Forelimb muscle (tissue), 1 donor: ENCODE results near the gene AKR1A1. TPM values are rescaled to one million over a fixed set of nuclear protein-coding genes. Genes with fewer than 3 reads are reported as not detected.
"Not testable (repeated sequence)": the region's sequence is repeated elsewhere in the genome, so short reads cannot be mapped to it uniquely, and the experiment has no call there.

ENCODE experiments used
- DNase-seq: peaks from one replicate; pipeline ENCODE4 v3.0.0-alpha.2; 2013; ENCODE audit warnings: low read depth
- polyA plus RNA-seq: library from polyadenylated mRNA; unstranded; fragments of 120-200 nt; gene quantifications from one replicate; pipeline ENCODE4 v1.2.1, GENCODE V29; 2013; ENCODE audit not compliant: insufficient read length

The AKR1A1 gene
- polyA plus RNA-seq, 1 donor: 73.4 TPM

DNA sequence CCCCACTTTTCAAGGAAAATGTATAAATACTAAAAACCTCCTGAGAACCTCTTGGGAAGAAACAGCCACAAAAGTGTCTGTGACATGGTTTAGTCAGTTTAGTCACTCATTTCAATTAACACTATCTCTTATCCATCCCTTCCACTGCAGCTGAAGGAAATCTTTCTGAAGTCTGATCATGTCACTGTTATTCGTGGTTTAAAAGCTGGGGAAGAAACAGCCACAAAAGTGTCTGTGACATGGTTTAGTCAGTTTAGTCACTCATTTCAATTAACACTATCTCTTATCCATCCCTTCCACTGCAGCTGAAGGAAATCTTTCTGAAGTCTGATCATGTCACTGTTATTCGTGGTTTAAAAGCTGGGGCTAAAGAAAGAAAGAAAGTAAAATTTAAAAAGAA lies 27.1 kb upstream of the AKR1A1 start:
- DNase-seq: not testable (repeated sequence)

DNA sequence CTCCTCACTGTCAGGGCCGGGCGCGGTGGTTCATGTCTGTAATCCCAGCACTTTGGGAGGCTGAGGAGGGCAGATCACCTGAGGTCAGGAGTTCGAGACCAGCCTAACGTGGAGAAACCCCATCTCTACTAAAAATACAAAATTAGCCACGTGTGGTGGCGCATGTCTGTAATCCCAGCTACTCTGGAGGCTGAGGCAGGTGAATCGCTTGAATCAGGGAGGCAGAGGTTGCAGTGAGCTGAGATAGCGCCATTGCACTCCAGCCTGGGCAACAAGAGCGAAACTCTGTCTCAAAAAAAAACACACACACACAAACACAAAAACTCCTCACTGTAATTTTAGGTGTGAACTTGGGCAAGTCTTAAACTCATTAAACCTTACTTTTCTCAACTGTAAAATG lies 26.7 kb upstream of the AKR1A1 start:
- DNase-seq: not testable (repeated sequence)

DNA sequence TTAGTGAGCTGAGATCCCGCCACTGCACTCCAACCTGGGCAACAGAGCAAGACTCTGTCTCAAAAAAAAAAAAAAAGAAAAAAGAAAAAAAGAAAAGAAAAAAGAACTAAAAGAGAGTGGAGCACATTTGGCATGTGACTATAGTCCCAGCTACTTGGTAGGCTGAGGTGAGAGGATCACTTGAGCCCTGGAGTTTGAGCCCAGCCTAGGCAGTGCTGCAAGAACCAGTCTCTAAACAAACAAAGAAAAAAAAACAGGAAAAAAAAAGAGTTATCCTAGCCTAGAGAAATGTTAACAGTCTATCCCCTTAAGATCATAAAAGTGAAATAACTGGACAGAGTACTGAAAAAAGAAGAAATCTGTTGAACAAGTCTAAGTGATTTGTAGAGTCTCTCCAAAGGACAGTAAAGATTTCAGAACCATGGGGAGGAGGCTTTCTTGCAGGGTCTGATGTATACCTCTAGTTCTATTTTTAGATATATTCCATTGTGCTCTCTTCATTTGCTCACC lies 24.4 kb upstream of the AKR1A1 start:
- DNase-seq: no peak

DNA sequence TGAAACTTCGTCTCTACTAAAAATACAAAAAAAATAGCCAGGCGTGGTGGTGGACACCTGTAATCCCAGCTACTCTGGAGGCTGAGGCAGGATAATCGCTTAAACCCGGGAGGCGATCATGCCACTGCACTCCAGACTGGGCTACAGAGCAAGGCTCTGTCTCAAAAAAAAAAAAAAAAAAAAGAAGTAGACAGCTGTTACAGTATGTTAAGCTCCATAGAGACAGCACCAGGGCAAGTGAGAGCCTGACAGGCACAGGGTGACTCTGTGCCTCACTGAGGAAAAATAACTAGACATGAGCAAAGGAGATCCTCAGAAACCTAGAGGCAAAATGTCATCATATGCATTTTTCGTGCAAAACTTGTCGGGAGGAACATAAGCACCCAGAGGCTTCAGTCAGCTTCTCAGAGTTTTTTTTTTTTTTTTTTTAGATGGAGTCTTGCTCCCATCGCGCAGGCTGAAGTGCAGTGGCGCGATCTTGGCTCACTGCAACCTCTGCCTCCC lies 19.9 kb upstream of the AKR1A1 start:
- DNase-seq: no peak

DNA sequence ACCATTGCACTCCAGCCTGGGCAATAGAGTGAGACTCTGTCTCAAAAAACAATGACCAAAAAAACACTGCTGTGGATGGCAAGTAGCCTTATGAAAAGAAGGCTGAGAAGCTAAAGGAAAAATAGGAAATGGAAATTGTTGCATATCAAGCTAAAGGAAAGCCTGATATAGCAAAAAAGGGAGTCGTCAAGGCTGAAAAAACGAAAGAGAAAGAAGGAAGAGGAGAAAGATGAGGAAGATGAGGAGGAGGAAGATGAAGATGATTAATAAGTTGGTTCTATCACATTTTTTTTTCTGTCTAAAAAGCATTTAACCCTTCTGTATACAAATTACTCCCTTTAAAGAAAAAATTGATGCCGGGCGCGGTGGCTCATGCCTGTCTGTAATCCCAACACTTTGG lies 18.8 kb upstream of the AKR1A1 start:
- no peak for DNase-seq

DNA sequence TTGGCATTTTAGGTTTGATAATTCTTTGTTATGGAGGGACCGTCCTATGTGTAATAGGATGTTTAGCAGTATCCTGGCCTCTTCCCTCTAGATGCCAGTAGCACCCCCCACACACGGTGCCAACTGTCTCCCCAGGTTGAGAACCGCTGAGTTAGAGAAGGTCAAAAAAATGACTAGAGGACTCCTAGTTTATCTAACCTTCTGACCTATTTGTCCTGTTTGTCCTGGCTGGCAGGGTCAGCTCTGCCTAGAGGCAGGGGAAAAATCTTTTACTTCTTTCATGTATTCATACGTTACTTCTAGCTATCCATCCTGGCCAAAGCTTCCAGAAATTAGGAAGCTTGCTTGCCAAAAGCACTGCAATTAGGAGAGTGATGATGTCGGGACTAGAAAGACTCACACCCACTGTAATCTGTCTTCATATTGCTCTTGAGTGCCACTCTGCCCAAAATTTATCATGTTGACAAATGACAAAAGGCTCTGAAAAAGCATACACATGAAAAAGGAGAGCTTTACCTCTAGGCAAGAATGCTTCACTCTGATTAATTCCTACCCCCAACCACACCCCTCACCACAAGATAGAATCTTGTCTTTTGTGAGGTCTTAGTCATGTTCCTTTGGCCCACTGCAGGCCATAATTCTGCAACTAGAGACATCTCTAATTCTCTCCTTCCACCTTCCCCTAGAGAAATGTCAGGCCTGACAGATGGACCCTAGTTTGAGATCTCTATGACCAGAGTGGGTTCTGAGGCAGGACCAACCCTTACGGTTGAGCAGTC lies 14.4 kb upstream of the AKR1A1 start:
- no peak for DNase-seq

DNA sequence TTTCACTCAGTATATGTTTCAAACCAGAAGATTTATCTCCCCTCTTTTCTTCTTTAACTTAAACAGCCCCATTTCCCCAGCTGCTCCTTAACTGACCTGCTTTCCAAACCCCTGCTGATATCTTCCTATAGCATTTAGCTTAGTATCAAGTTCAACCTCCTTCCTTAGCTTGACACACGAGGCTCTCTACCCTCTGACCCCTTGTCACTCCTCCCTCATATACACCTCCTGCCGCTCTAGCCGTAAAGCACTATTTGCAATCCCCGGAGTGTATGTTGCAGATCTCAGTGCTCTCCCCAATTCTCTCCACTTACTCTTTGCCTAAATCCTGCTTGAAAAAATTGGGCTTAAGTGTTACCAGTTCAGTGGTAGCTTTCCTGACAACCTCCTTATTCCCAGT lies 13.7 kb upstream of the AKR1A1 start:
- no peak for DNase-seq

DNA sequence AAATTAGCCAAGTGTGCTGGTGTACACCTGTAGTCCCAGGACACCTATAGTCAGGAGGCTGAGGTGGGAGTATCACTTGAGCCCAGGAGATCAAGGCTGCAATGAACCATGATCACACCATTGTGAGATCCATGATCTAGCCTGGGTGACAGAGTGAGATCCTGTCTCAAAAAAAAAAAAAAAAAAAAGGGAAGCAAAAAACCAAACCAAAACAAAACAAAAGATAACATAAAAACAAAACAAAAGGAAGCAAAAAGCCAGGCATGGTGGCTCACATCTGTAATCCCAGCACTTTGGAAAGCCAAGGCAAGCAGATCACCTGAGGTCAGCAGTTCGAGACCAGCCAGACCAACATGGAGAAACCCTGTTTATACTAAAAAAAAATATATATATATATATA lies 9.4 kb upstream of the AKR1A1 start:
- no peak for DNase-seq

DNA sequence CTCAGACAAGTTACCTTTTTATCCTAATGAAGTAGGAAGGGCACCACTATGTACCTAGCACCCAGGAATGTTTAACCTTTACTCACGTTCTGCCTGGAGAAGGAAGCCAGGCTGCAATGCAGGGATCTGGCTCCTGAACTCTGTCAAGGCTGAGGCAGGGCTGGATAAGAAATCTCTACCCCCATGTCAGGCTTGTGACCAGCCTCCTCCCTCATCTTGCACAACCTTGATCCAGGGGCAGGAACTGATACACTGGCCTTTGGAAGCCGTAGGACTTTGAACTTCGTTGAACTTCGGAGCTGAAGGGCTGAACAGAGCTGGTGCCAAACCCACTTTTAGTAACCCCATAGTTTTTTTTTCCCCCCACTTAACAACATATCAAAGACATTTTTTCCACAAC lies 8.0 kb upstream of the AKR1A1 start:
- DNase-seq: no peak

DNA sequence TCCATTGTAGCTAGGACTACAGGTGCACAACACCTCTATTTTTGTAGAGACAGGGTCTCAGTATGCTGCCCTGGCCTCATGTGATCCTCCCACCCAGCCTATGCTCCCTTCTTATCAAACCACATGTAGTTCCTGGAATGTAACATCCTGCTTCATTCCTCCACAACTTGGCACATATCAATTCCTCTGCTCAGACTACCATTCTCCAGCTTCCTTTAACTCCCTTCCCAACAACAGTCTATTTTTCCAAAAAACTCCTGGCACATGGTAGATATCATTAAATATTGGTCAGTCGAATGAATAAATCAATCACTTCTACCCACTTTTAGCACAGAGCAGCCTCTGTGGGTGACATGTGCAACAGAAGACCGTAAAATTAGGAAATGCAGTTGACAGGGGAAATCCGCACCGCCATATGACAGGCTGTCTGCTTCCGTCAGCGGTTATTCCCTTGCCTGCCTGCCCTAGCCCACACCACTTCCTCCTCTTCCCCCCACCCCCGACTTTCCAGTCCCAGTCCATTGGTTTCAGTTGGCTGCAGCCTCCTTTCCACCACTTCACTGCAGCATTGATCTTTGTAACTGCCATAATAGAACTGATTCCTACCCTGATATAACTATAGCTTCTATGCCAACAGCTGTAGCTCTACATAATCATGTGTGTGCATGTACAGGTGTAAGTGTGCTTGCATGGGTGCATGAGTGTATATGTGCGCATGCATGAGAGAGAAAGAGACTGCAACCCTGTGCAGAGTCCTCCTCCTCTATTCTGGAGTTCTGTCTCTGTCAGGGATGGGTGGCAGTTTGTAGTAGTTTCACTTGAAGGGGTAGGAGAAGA lies 6.8 kb upstream of the AKR1A1 start:
- no peak for DNase-seq

DNA sequence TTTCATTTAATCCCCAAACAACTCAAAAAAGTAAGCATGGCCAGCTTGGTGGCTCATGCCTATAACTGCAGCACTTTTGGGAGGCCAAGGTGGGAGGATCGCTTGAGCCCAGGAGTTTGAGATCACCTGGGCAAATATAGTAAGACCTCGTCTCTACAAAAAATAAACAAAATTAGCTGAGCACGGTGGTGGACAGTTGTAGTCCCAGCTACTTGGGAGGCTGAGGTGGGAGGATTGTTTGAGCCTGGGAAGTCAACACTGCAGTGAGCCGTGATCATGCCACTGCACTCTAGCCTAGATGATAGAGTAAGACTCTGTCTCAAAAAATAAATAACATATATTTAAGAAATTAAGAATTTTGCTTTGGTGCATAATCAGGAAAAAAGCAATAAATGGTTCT lies 6.1 kb upstream of the AKR1A1 start:
- DNase-seq: no peak

DNA sequence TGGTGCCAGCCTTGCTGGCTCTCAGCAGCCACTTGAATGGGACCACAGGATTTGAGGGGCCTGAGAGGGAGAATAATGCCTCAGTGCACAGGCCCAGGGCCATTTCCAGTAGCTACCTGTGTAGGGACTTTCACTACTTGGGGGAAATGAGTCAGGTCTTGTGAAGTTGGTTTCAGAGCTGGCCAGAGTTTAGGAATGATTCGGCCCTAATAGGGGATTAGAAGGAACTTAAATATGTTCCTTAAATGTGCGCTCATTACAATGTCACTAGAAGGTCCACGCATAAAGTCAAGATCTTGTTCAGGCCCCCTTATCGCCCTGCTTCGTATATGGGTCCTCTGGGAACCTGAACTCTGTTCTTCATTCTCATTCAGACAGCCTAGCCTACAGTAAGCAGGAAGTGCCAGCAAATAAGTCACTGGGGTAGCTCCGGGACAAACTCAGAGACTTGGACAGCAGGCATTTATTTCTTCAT lies 5.6 kb upstream of the AKR1A1 start:
- no peak for DNase-seq

DNA sequence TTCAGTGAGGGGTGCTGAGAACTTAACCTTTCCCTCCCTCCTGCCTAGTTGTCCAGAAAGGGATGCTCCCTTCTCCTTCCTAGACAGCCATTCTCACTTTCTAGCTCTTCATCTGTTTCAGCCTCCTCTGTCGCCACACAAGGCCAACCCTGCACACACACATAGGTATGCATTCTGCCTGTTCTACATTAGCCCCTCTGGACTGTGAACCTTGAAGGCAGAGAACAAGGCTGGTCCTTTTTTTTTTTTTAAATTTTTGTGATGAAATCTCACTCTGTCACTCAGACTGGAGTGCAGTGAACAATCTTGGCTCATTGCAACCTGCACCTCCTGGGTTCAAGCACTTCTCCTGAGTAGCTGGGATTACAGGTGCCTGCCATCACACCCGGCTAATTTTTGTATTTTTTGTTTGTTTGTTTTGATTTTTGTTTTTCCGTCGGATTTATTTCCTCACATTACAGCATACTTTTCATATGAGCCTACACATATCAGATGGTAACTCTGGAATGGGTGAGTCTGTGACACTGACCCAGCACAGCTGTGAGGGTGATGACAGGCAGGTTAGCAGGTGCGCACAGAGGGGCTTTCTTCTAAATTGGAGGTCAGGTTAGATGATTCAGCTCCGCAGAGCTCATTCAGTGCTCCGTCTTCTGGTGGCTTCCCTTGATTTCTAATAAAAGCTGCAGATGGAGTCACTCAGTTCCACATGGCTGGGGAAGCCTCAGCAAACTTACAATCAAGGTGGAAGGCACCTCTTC lies 4.9 kb upstream of the AKR1A1 start:
- no peak for DNase-seq

DNA sequence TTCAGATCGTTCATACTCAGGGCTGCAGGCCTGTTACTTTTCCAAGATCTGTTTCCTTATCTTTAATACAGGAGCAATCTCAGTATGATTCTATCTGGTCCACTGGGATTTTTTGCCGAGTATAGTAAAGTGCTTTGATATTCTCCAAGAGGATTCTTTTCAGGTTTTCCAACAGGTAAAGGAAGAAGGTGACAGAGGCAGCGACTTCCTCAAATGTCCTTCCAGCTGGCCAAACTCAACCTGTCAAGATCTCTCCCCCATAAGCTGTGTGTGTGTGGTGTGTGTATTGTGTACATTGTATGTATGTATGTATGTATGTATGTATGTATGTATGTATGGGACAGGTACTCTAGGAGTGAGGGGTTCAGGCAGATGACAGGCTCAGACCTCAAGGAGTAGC lies 1.1 kb downstream of the AKR1A1 start:
- DNase-seq: no peak

DNA sequence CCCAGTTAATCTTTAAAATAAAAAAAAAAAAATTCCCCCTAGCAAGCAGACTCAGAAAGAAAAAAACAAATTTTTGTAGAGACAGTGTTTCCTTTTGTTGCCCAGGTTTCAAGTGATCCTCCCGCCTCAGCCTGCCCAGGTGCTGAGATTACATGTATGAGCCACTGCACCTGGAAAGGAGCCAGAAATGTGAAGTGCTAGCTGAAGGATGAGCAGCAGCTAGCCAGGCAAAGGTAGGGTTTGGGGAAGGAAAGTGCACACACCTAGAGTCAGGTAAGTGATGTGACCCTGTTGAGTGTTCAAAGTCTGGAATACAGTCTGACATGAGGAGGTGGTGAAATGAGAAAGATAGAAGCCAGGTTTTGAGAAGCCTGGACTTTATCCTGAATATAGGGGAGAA lies 1.7 kb downstream of the AKR1A1 start:
- DNase-seq: no peak

DNA sequence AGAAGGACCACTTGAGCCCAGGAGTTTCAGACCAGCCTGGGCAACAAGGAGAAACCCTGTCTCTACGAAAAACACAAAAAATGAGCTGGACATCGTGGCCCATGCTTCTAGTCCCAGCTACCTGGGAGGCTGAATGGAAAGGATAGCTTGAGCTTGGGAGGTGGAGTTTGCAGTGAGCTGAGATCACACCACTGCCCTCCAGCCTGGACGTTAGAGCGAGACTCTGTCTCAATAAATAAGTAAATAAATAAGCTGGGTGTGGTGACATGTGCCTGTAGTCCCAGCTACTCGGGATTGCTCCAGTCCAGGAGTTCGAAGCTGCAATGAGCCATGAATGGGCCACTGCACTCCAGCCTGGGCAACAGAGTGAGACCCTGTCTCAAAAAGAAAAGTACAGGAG lies 3.6 kb downstream of the AKR1A1 start:
- DNase-seq: no peak

DNA sequence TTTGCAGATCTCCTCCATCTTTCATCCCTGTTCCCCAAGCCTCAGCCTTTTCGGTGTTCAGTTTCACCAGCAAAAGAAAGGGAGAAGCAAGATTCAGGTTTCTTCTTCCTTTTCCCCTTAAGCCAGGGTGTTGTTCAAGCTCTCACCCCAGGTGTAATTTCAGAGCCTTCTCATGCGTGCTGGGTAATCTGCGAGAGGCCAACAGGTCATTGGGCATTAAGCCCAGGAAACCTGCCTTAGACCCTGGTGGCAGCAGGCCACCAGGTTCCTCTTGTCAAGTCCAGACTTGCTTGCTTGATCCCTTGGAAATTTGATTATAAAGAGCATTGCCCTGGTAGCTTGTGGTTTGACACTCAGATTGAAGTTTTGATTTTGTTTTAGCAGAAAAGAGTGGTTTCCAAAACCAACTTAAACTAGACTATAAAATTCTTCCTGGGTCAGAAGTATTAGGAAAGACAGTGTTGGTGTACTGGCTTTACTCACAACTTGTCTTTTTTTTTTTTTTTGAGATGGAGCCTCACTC lies 6.9 kb downstream of the AKR1A1 start:
- no peak for DNase-seq

DNA sequence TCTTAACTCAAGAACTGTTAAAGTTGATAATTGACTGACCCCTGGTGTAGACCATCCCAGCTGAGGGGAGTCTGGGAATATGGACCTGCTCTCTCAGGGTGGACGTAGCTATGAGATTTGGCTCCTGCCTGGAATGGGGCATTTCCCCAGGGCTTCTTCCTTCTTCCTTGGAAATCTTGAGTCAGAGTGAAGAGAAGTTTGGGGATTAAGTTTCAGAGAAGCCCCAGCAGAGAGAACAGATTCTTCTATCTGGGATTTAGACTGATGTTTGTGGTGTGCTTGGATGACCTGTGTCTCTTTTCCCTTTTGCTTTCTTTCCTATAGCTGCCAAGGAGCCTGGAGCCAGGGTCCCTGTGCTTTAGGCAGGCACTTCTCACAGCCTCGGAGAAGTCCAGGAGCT lies 13.2 kb downstream of the AKR1A1 start:
- DNase-seq: no peak

DNA sequence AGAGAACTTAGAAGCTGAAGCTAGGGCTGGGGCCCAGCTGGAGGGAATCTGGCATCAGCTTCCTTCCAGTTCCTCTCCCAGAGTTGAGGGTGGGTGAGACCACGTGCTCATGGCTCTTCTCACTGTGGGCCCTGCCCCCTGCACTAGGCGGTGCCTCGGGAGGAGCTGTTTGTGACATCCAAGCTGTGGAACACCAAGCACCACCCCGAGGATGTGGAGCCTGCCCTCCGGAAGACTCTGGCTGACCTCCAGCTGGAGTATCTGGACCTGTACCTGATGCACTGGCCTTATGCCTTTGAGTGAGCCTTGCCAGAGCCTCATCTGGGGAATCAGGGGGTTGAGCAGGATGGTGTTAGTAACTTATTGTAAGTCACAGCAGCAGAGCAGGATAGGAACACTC lies 16.1 kb downstream of the AKR1A1 start:
- DNase-seq: no peak

DNA sequence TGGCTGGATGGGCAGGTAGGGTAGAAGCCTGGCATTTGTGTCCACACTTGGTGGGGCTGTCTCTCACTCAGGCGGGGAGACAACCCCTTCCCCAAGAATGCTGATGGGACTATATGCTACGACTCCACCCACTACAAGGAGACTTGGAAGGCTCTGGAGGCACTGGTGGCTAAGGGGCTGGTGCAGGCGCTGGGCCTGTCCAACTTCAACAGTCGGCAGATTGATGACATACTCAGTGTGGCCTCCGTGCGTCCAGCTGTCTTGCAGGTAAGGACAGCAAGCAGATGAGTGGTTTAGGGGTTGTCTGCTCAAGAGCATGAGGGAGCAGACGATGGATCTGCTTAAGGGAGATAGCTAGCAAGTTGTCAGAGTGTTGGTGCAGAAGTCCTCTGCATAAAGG lies 17.3 kb downstream of the AKR1A1 start:
- DNase-seq: no peak

DNA sequence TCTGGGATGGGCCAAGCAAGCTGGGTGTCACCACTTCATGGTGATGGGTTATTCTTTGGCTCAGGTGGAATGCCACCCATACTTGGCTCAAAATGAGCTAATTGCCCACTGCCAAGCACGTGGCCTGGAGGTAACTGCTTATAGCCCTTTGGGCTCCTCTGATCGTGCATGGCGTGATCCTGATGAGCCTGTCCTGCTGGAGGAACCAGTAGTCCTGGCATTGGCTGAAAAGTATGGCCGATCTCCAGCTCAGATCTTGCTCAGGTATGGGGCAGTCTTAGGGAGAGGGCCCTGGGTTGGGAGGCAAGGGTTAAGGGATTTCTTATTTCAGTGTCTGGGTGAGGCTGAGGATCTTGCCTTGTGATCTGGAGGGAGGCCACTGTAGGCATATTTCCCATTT lies 17.8 kb downstream of the AKR1A1 start:
- no peak for DNase-seq

DNA sequence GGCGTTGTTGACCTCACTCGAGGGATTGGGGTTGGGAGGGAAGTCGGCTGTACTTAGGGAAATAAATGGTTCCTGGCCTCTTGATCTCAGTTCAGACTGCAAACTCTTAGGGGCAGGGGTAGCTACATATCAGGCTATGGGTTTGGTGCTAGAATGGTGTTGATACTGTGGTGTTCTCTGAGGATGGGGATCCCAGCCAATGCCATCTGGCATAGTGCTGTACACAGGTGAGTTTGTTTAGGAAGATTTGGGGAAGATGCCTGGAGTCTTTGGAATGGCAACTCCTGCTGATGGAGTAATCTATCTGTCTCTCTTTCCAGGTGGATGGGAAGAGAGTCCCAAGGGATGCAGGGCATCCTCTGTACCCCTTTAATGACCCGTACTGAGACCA lies 18.9 kb downstream of the AKR1A1 start:
- DNase-seq: no peak
